H4 (cell line): ENCODE data around the gene TTC13. TPM values are rescaled to one million over a fixed set of nuclear protein-coding genes. Genes with fewer than 3 reads are reported as not detected.
A peak's percentile ranks its signal among the peaks of the same experiment; 100 is the strongest.
"Not testable (repeated sequence)": the region's sequence is repeated elsewhere in the genome, so short reads cannot be mapped to it uniquely, and the experiment has no call there.

Experiments
- DNase-seq: peaks from one replicate; pipeline ENCODE4 v3.0.0-alpha.2; 2015; ENCODE audit warnings: low spot score
- total RNA-seq: library from RNA; depleted of rRNA; stranded (reverse); fragments of >200 nt; shearing (Covaris generic); gene quantifications from 2 replicates; pipeline ENCODE4 v1.2.3, GENCODE V29; 2014; rRNA removed

TTC13 gene, protein sequence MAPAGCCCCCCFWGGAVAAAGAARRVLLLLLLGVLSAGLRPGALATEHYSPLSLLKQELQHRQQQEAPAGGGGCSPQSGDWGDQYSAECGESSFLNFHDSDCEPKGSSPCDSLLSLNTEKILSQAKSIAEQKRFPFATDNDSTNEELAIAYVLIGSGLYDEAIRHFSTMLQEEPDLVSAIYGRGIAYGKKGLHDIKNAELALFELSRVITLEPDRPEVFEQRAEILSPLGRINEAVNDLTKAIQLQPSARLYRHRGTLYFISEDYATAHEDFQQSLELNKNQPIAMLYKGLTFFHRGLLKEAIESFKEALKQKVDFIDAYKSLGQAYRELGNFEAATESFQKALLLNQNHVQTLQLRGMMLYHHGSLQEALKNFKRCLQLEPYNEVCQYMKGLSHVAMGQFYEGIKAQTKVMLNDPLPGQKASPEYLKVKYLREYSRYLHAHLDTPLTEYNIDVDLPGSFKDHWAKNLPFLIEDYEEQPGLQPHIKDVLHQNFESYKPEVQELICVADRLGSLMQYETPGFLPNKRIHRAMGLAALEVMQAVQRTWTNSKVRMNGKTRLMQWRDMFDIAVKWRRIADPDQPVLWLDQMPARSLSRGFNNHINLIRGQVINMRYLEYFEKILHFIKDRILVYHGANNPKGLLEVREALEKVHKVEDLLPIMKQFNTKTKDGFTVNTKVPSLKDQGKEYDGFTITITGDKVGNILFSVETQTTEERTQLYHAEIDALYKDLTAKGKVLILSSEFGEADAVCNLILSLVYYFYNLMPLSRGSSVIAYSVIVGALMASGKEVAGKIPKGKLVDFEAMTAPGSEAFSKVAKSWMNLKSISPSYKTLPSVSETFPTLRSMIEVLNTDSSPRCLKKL
- 8.3 and 11.3 TPM in 2 replicates for total RNA-seq

- DNase-seq = peak; percentile 98
Measured at GRCh38 chr1:230978491-230979388, at the start of gene TTC13, which contains the start of gene ARV1. TSS of gene TTC13 (minus strand) at chr1:230978861. CDS start at chr1:230978830, 31 bp downstream. TSS of gene ARV1 (plus strand) at chr1:230979094. CDS start at chr1:230979106, 12 bp downstream.

- no peak for DNase-seq
Measured at GRCh38 chr1:231027971-231028370, 49.3 kb upstream of the TTC13 start.

DNA sequence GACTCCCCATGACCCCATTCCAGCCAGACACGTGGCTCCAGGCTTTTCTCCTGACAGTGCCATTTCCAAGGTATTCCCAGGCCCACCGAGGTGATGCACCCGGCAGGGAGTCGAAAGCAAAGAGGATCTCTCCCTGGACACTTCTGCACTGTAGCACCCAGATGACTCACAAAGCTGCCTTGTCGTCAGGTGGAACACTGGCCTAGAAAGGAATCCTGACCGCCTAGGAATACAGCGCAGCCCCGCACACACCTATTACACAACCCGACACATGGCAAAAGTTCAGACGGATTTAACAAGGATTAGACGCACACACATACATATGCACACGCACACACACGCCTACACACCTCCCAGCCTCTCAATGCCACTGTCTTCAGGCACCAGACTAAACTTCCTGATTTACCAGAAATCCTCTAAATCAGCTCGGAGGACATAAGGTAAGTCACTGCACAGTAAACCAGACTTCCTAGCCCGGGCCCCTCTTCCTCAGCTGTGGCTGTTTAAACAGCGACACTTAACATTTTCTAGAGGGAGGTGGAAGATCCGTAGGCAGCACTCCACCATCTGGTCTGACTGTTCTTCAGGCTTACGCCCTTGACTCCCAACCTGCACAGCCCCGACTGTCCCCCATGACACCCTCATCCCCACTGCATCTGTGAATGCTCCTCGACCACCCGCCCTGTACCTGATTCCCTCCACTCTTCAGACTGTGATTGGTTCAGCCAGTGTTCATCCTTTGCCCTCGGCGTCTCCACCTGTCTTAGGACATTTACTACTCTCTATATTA, 48.7 kb upstream of the TTC13 start:
- no peak for DNase-seq

DNA sequence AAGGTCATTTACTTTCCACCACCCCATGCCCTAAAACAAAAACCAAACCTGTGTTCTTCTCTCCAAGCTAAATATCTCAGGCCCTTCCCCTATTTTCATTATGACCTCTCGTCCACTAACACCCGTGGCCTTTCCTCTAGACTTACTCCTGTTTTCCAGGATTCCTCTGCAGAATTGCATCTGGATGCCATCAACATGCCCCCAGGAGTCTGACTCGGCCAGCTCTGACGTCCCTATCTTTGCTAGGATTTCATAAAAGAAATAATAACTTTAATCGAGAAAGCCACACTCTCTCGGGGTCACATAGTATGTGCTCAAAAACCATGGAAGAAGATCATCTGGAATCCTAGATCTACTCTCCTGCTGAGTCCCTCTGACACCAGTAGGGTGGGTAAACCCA, 47.9 kb upstream of the TTC13 start:
- no peak for DNase-seq

GRCh38 chr1:231023150-231023549, 44.5 kb upstream of the TTC13 start:
- DNase-seq = no peak

DNA sequence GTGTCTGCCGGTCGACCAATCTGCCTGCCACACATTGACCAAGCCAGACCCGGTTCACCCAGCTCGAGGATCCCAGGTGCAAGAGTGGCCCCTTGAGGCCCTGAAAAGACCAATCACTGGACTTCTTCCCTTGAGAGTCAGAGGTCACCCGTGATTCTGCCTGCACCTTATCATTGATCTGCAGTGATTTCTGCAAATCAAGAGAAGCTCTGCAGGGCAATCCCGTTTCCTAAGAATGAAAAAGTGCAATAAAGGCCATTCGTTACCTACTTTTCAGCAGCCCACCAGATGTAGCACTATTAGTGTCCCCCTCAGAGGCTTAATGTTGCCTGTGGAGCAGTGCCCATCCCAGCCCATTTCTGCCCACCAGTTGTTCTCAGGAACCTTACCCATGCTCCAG, 43.9 kb upstream of the TTC13 start:
- not testable (repeated sequence) for DNase-seq

GRCh38 chr1:231021540-231022031, 42.9 kb upstream of the TTC13 start:
- no peak for DNase-seq

GRCh38 chr1:231020816-231021215, 42.2 kb upstream of the TTC13 start:
- no peak for DNase-seq

GRCh38 chr1:231020139-231020601, 41.5 kb upstream of the TTC13 start:
- peak; percentile 35 for DNase-seq

DNA sequence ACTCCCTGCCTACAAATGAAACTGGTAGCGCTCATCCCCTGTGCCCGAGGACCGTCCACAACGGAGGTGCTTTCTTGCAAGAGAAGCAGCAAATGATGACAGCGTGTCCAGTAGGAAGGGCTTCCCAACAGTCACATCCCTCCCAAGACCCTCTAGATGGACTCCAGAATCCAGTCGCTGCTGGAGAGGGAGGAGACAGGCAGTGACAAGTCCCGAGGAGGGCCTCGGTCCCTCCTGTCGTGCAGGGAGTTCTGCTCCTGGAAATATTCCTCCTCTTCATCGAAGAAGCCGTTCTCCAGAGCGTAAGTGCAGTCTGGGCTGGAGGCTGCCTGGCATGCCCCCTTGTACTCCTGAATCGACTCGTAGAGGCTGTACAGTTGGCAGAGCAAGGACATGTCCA, 41.0 kb upstream of the TTC13 start:
- DNase-seq = no peak

DNA sequence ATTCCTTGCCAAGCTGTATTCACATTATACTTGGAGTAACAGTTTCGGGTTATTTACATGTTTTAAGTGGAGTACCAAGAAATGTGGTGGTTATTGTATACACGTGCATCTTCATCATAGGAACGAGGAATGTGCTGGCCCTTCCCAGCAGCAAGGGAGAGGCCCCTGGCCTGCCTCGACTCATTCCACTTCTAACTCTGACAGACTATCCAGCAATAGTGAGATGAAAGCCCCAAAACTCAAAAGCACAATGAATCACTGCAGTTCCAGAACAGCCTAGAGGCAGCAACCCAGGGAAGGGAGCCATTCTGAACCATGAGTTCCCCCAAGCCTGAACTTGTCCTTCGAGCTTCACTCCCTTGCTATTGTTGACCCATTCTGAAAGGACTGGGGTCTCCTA, 38.3 kb upstream of the TTC13 start:
- no peak for DNase-seq

- no peak for DNase-seq
Measured at GRCh38 chr1:231016234-231016633, 37.6 kb upstream of the TTC13 start.

DNA sequence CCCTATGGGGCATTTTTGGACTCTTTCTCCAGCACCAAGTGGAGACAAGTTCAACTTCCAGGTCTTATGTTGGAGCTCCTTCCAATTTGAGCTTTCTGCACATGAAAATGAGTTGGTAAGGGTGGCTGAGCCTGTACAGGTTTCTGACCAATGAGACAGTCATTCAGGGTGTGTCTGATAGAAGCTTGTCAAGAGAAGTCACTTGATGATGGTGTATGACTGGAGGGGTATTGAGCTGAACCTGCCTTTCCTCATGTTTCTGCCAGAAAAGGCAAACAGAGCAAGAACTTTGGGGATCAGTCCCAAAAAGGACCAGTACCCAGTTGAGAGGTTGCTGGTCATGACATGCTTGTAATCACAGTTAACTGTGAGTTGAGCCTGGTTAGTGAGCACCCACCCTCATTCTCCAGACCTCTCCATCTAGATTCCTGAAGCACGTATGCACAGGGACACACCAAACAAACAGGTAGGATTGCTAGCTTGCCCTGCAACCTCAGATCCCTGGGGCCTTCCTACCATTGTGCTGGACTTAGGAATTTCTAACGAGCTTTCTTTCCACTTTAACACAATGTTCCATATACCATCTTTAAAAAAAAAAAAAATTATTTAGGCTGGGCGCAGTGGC, 34.8 kb upstream of the TTC13 start:
- DNase-seq = no peak

DNA sequence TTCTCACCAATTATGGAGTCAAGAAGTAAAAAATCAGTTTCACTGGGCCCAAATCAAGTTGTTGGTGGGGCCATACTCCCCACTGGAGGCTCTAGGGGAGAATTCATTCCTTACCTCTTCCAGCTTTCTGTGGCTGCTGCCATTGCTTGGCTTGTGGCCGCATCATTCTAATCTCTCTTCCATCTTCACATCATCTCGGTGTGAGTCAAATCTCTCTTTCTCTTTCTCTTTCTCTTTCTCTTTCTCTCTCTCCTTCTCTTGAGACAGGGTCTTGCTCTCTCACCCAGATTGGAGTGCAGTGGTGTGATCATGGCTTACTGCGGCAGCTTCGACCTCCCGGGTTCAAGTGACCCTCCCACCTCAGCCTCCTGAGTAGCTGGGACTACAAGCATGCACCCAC, 33.3 kb upstream of the TTC13 start:
- no peak for DNase-seq

- no peak for DNase-seq
Measured at GRCh38 chr1:231011360-231011759, 32.7 kb upstream of the TTC13 start.

GRCh38 chr1:231007535-231007934, 28.9 kb upstream of the TTC13 start:
- not testable (repeated sequence) for DNase-seq

DNA sequence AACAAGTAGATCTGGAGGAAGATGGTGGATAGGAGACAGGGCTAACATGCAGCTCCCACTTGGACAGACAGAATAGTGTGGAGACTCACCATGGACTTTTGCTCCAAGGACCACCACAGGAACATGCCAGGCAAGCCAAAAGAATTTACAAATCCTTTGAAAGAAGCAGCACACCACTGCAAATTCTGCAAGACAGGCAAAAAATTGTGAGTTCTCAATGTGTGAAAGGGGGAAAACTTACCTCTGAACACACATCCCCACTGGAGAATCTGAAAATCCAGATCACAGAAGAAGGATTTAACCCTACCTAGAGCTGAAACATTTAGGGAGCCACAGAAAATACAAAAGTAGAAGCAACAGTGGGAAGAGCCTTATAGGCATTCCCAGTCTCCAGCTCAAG, 23.2 kb upstream of the TTC13 start:
- DNase-seq = no peak

DNA sequence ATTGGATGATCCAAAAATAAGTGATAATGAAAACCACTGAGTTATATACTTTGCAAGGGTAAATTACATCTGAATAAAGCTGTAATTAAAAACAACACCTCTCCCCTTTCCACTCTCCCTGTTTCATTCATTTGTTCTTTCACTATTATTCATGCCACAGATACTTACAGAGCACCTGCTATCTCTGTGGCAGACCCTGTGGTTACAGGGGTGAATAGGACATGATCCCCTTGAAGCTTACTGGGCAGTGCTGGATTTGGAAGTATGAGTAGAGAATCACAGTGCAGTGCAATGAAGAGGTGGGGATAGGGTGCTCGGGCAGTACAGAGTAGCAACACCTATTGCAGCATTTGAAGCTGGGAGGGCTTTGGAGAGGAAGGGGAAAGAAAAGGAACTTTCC, 22.0 kb upstream of the TTC13 start:
- no peak for DNase-seq

DNA sequence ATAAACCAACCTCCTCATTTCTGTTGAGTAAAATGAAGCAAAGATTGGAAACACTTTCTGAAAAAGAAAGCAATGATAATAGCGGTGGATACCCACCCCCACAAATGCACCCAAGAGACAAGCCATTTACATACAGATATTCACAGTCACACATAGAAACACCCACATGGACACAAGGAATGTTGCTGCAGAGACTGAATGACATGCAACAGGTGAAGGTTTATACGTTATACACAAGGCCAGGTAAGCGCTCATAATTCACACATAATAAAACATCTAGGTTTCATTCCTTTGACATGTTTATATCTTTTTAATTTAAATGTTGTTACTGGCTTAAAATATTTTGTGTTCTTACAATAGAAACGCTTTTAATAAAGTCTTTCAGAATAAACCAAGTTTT, 21.5 kb upstream of the TTC13 start:
- no peak for DNase-seq

DNA sequence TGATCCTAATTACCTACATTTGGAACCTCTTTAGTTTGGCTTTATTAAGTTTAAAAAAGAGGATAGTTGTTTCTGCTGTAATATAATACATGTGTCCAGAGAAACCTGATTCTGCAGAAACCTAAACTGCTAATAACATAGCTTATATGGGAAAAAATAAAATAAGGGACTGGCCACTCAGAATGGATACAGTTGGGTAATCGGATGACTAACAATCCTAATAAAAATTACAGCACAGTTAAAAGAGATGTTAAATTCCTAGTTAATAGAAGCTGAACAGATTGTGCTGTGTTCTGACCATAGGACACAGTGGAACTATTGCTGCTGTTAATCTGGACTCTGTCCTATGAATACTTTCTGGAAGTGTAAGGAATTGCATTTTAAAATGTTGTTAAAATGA, 16.2 kb upstream of the TTC13 start:
- DNase-seq = no peak
